IPS DF 6.9 (cell line): Measurements from ENCODE around the gene HNRNPH2.

ENCODE experiments used
- DNase-seq: peaks from one replicate; pipeline ENCODE4 v3.0.0-alpha.2; 2013; ENCODE audit warnings: low read depth, low spot score
- H3K27ac ChIP-seq: one replicate; pipeline ENCODE4 v1.5.1; 2013; ENCODE audit warnings: low read length, control low read depth
- H3K27me3 ChIP-seq: 2 replicates; pipeline ENCODE4 v1.6.1; 2013; ENCODE audit warnings: mild to moderate bottlenecking, low read length; ENCODE audit not compliant: control insufficient read depth, insufficient read depth
- H3K36me3 ChIP-seq: 2 replicates; pipeline ENCODE4 v1.6.1; 2013; ENCODE audit warnings: low read length; ENCODE audit not compliant: control insufficient read depth, insufficient read depth
- H3K4me1 ChIP-seq: 2 replicates; pipeline ENCODE4 v1.6.1; 2013; ENCODE audit warnings: low read length; ENCODE audit not compliant: control insufficient read depth, insufficient read depth
- H3K4me3 ChIP-seq: 2 replicates; pipeline ENCODE4 v1.5.1; 2013; ENCODE audit warnings: mild to moderate bottlenecking, low read length
- H3K9me3 ChIP-seq: 2 replicates; pipeline ENCODE4 v1.6.1; 2013; ENCODE audit warnings: low read length, inconsistent platforms; ENCODE audit not compliant: control insufficient read depth, insufficient read depth
- WGBS: extraction: QIAGEN DNeasy Blood & Tissue Kit; methylation state at CpG from one replicate; pipeline ENCODE4 v1.1.7; 2013; ENCODE audit warnings: mixed read lengths, missing lambda C conversion rate; ENCODE audit not compliant: insufficient read length, insufficient coverage; 5-methylcytosine and 5-hydroxymethylcytosine counted together

The HNRNPH2 gene

DNA sequence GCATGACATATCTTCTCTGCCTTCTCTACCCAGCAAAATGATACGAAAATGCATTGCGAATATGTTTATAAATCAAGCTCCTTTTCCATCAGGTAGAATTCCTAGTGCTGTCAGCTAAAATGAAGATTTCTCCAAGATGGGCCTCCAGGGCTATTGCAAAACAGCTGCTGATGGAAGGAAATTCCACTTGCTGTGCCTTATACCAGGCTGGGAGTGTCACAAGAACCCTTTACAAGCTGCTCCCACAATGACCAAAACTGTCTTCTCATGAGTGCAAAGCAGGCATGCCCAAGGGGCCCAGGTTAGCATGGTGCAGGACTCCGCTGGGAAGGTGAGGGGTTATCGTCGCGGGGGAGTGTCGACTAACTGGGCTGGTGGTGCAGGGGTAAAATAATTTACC, 8.7 kb downstream of the HNRNPH2 start:
- Histone ChIP-seq H3K36me3 (peaks cover 8% of the 10 kb centered on the region; the same call in 1 of the 2 replicates), H3K4me1 (peaks cover 2% of the 10 kb centered on the region; the same call in 1 of the 2 replicates), H3K27me3 (no peaks in the 10 kb centered on the region), H3K9me3 (no peaks in the 10 kb centered on the region), H3K4me3 (no peak overlapping the region), H3K27ac (no peak overlapping the region)
- no peak for DNase-seq
- no CpG with 5 or more reads among the region's 7 CpGs for WGBS

DNA sequence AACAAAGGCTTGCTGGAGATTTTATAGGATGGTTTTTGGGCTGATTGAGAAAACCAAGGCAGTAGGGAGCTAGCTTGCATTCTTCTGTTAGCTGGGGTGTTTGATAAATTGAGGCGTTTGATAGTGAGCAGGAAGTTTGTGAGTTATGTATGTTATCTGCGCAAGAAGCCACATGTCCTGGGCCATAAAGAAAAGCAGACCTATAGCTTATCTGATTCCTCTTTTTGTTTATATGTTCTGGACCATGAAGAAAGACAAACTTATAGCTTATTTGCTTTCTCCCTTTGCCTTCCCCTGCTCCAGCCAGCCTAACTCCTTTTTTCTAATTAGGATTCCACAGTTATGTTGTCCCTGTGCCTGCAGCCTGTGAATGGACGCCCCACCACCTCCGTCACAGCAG, 9.2 kb downstream of the HNRNPH2 start:
- Histone ChIP-seq H3K9me3 (no peaks in the 10 kb centered on the region), H3K36me3 (peaks cover 4% of the 10 kb centered on the region; the same call in 1 of the 2 replicates), H3K4me1 (peaks cover 2% of the 10 kb centered on the region; the same call in 1 of the 2 replicates), H3K27me3 (no peaks in the 10 kb centered on the region), H3K4me3 (no peak overlapping the region), H3K27ac (no peak overlapping the region)
- WGBS: no CpG with 5 or more reads among the region's 4 CpGs
- no peak for DNase-seq

DNA sequence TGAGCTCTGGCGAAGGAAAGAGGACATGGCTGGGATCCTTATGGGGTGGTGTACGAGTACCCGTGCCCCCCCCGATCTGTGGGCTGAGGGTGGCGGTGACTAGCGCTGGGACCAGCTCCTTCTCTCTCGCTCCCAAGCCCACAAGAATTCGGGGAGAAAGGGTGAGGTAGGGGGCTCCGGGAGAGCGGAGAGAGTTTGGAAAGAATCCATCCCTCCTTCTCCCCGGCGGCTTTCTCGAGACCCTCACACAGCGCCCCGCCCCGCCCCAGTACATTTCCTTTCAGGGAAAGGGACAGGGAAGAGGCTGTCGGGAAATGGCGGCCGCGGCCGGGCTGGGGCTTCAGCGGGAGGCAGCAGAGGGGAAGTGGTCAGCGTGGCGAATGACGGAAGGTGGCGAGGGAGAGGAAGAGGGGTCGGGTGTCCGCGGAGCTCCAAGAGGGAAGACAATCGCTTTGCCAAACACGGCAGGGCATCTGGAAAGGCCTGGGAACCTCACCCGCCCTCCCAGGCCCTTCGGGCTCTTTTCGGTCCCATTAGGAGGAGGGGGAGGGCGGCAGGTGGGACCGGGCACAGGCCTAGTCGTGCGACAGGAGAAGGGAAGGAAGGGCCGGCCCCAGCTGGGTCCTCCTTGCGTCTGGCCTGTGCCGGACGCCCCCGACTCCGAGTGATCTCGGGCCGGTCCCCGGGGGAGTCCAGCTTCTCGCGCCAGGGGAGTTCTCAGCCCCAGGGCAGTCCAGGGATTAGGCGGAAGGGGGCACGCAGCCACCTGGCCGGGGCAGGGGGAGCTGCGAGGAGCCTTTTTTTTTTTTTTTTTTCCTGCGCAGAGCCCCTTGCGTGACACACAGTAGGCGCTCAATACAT, 10.2 kb downstream of the HNRNPH2 start:
- Histone ChIP-seq H3K36me3 (no peaks in the 10 kb centered on the region), H3K27me3 (no peaks in the 10 kb centered on the region), H3K4me1 (peaks cover 2% of the 10 kb centered on the region; the same call in 1 of the 2 replicates), H3K9me3 (no peaks in the 10 kb centered on the region), H3K4me3 (peak overlapping the region; percentile 51; the same call in 1 of the 2 replicates), H3K27ac (no peak overlapping the region)
- no CpG with 5 or more reads among the region's 56 CpGs for WGBS
- DNase-seq: no peak

DNA sequence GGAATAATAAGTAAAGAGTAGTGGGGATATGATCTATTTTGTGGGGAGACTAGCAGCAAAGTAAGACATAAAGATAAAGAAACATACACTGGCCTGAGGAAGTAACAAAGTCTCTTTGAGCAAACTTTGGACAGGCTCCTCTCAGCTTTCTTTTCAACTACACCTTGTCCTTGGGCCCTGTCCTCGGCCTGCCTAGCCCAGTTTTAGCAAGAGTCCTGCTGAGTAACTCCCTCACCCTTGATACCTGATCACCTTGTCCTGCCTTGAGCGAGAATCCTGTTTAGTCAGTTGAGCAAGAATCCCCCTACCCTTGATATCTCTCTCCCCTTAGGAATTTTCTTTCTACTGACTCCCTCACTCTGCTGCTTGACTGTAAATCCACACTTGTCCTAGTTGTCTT, 11.5 kb downstream of the HNRNPH2 start:
- Histone ChIP-seq H3K36me3 (no peaks in the 10 kb centered on the region; the same call in 1 of the 2 replicates), H3K4me1 (peaks cover 2% of the 10 kb centered on the region; the same call in 1 of the 2 replicates), H3K9me3 (no peaks in the 10 kb centered on the region), H3K4me3 (no peak overlapping the region), H3K27me3 (no peaks in the 10 kb centered on the region), H3K27ac (no peak overlapping the region)
- no CpG with 5 or more reads among the region's 2 CpGs for WGBS
- no peak for DNase-seq

DNA sequence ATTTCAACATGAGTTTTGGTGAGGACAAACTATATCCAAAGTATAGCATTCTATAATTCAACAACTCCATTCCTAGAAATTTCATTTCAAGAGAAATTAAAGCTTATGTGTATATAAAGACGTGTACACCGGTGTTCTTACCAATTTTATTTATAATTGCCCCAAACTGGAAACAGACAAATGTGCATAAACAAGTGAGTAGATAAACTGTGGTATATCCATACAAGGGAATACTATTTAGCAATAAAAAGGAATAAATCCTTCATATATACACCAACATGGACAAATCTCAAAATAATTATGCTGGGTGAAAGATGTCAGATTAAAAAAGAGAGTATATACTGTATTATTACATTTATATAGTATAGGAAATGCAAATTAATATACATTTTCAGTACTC, 19.9 kb downstream of the HNRNPH2 start:
- no peak overlapping the region for H3K4me3 ChIP-seq
- H3K9me3 ChIP-seq: no peaks in the 10 kb centered on the region
- no peaks in the 10 kb centered on the region for H3K4me1 ChIP-seq
- WGBS: no CpG with 5 or more reads among the region's 2 CpGs
- H3K27me3 ChIP-seq: no peaks in the 10 kb centered on the region
- no peaks in the 10 kb centered on the region; the same call in 1 of the 2 replicates for H3K36me3 ChIP-seq
- no peak for DNase-seq
- no peak overlapping the region for H3K27ac ChIP-seq

DNA sequence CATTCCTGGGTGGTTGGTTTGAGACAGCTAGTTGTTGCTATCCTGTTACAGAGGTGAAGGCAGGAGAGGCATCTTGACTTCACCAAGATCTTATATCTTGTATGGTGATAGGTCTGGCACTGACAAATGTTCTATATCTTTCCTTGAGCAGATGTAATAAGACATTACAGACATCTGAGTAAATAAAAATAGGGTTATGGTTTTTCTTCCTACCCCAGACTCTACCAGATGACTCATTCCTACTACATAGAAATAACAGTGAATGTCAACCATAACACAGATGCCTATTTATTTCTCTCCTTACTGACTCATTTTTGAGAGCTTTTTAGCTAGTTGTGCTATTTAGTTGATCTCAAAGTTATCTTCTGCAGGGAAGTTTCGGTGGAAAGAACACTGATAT, 21.9 kb downstream of the HNRNPH2 start:
- no peak overlapping the region for H3K27ac ChIP-seq
- WGBS: no CpG with 5 or more reads among the region's 1 CpG

DNA sequence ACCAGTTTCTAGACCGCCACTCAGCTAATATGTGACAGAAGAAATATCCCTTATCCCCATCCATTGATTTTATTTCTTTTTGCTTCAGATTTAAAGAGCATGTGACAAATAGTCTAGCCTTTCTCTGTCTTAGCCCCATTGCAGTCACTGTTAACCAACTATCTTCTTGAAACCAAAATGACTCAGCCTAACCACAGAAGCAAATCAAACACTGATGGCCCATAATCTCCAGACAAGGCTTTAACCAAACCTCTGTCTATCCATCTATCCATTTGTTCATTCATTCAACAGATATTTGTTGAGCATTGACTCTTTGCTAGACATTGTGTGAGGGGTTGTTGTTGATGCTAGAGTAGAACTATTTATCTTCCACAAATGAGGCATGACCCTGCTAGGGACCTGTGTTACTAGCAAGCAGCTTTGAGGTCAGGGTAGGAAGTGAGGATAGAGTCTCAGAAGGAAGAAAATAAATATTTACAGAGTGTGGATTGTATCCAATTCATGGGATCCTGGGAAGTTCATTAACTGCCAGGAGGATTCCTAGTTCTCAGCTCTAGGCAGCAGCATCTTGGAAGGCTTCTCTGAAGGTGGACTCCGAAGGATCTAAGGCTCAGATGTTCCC, 22.5 kb downstream of the HNRNPH2 start:
- Histone ChIP-seq H3K9me3 (no peaks in the 10 kb centered on the region), H3K27me3 (no peaks in the 10 kb centered on the region), H3K27ac (no peak overlapping the region), H3K36me3 (no peaks in the 10 kb centered on the region), H3K4me3 (no peak overlapping the region), H3K4me1 (no peaks in the 10 kb centered on the region)
- no peak for DNase-seq
- no CpG with 5 or more reads among the region's 2 CpGs for WGBS

More for the DNA sequence above, 21.9 kb downstream of the HNRNPH2 start:
- no peaks in the 10 kb centered on the region for H3K36me3 ChIP-seq
- DNase-seq: no peak
- H3K9me3 ChIP-seq: no peaks in the 10 kb centered on the region
- H3K4me3 ChIP-seq: no peak overlapping the region
- H3K4me1 ChIP-seq: no peaks in the 10 kb centered on the region
- no peaks in the 10 kb centered on the region for H3K27me3 ChIP-seq

DNA sequence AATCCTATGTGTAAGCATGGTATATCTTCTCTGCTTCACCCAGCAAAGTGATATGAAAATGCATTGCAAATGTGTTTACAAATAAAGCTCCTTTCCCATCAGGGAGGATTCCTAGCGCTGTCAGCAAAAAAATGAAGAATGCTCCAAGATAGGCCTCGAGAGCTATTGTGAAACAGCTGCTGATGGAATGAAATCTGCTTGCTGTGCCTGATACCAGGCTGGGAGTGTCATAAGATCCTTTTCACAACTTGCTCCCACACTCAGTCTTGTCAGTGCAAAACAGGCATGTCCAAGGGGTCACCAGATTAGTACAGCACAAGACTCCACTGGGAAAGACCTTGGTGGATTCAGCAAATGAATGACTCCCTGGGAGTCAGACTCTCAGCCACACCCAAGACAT, 34.1 kb downstream of the HNRNPH2 start:
- Histone ChIP-seq H3K9me3 (no peaks in the 10 kb centered on the region), H3K4me1 (no peaks in the 10 kb centered on the region), H3K27me3 (no peaks in the 10 kb centered on the region), H3K36me3 (peaks cover 2% of the 10 kb centered on the region; the same call in 1 of the 2 replicates), H3K4me3 (no peak overlapping the region), H3K27ac (no peak overlapping the region)
- WGBS: no CpG with 5 or more reads among the region's 2 CpGs
- DNase-seq: no peak

DNA sequence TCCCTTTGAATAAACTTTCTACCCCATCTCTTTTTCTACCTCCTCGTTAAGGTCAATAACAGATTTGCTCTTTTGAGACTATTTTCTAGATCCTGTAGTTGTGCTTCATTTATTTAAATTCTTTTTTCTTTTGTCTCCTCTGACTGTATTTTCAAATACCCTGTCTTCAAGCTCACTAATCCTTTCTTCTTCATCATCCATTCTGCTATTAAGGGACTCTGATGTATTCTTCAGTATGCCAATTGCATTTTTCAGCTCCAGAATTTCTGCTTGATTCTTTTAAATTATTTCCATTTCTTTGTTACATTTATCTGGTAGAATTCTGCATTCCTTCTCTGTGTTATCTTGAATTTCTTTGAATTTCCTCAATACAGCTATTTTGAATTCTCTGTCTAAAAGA, 41.3 kb downstream of the HNRNPH2 start:
- Histone ChIP-seq H3K4me3 (no peak overlapping the region), H3K36me3 (no peaks in the 10 kb centered on the region), H3K27me3 (no peaks in the 10 kb centered on the region), H3K27ac (no peak overlapping the region), H3K4me1 (no peaks in the 10 kb centered on the region), H3K9me3 (no peaks in the 10 kb centered on the region)
- no peak for DNase-seq
- no CpG with 5 or more reads among the region's 1 CpG for WGBS

DNA sequence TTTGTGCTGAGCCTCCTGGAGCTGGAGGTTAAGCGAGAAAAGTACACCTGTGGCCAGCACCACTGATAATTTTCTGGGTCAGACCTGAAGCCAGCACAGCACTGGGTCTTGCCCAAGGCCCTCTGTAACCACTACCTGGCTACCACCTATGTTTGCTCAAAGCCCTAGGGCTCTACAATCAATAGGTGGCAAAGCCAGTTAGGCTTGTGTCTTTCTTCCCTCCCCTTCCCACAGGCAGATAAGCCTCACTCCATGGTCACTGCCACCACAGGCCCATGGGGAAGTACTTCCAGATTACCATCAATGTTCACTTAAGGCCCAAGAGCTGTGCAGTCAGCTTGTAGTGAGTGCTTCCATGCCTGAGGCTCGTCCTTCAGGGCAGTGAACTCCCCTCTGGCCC, 42.1 kb downstream of the HNRNPH2 start:
- Histone ChIP-seq H3K9me3 (no peaks in the 10 kb centered on the region), H3K4me3 (no peak overlapping the region), H3K36me3 (no peaks in the 10 kb centered on the region), H3K27ac (no peak overlapping the region), H3K4me1 (no peaks in the 10 kb centered on the region), H3K27me3 (no peaks in the 10 kb centered on the region)
- WGBS: no CpG with 5 or more reads among the region's 2 CpGs
- no peak for DNase-seq
